Skeletal muscle cell (primary cell): ENCODE measurements around the gene C1orf105.

Source experiments
- DNase-seq: peaks from one replicate; pipeline ENCODE4 v3.0.0-alpha.2; 2010; ENCODE audit warnings: low read depth
- H3K4me3 ChIP-seq: 2 replicates; pipeline ENCODE4 v1.5.1; 2011; ENCODE audit warnings: low read depth, mild to moderate bottlenecking, control low read depth, low read length, moderate library complexity

C1orf105 gene

GRCh38 chr1:172450524-172450885 lies 30.0 kb downstream of the C1orf105 start:
- no peak for DNase-seq
- no peak overlapping the region for H3K4me3 ChIP-seq

GRCh38 chr1:172451002-172451443 lies 30.5 kb downstream of the C1orf105 start:
- H3K4me3 ChIP-seq = no peak overlapping the region
- DNase-seq = no peak

GRCh38 chr1:172452536-172453152 lies 32.2 kb downstream of the C1orf105 start:
- no peak overlapping the region for H3K4me3 ChIP-seq
- no peak for DNase-seq

GRCh38 chr1:172453153-172453545 lies 32.7 kb downstream of the C1orf105 start:
- no peak for DNase-seq
- H3K4me3 ChIP-seq = no peak overlapping the region

GRCh38 chr1:172453607-172454006 lies 33.1 kb downstream of the C1orf105 start:
- no peak for DNase-seq

GRCh38 chr1:172455451-172455850 lies 35.0 kb downstream of the C1orf105 start:
- no peak overlapping the region for H3K4me3 ChIP-seq
- no peak for DNase-seq

More at GRCh38 chr1:172453607-172454006, 33.1 kb downstream of the C1orf105 start:
- no peak overlapping the region for H3K4me3 ChIP-seq

- DNase-seq = no peak
- no peak overlapping the region for H3K4me3 ChIP-seq
These were observed 35.9 kb downstream of the C1orf105 start for GRCh38 chr1:172456344-172456769.

GRCh38 chr1:172457479-172458130 lies 37.1 kb downstream of the C1orf105 start:
- no peak for DNase-seq
- no peak overlapping the region for H3K4me3 ChIP-seq

GRCh38 chr1:172460177-172460576 lies 39.7 kb downstream of the C1orf105 start:
- DNase-seq = no peak
- no peak overlapping the region for H3K4me3 ChIP-seq

- no peak overlapping the region for H3K4me3 ChIP-seq
- DNase-seq = no peak
These were observed 40.4 kb downstream of the C1orf105 start for GRCh38 chr1:172460887-172461315.

GRCh38 chr1:172465617-172466016 lies 45.1 kb downstream of the C1orf105 start:
- no peak for DNase-seq
- H3K4me3 ChIP-seq = no peak overlapping the region

GRCh38 chr1:172466795-172467407 lies 46.4 kb downstream of the C1orf105 start:
- DNase-seq = no peak
- no peak overlapping the region for H3K4me3 ChIP-seq

- H3K4me3 ChIP-seq = no peak overlapping the region
- DNase-seq = no peak
These were observed 47.0 kb downstream of the C1orf105 start for GRCh38 chr1:172467446-172467845.

- DNase-seq = no peak
- no peak overlapping the region for H3K4me3 ChIP-seq
These were observed 47.8 kb downstream of the C1orf105 start for GRCh38 chr1:172468296-172468695.

- no peak overlapping the region for H3K4me3 ChIP-seq
- no peak for DNase-seq
These were observed 49.2 kb downstream of the C1orf105 start for GRCh38 chr1:172469717-172470116.

GRCh38 chr1:172470149-172470548 lies 49.7 kb downstream of the C1orf105 start:
- no peak overlapping the region for H3K4me3 ChIP-seq
- DNase-seq = no peak

- no peak for DNase-seq
- no peak overlapping the region for H3K4me3 ChIP-seq
These were observed 51.2 kb downstream of the C1orf105 start for GRCh38 chr1:172471666-172472065.

GRCh38 chr1:172472495-172472894 lies 52.0 kb downstream of the C1orf105 start:
- no peak overlapping the region for H3K4me3 ChIP-seq
- DNase-seq = no peak

GRCh38 chr1:172473302-172473701 lies 52.8 kb downstream of the C1orf105 start:
- DNase-seq = no peak
- no peak overlapping the region for H3K4me3 ChIP-seq

- H3K4me3 ChIP-seq = no peak overlapping the region
- DNase-seq = no peak
These were observed 53.4 kb downstream of the C1orf105 start for GRCh38 chr1:172473842-172474241.
